Esophagus muscularis mucosa (tissue), 4 donors: ENCODE data around the gene PYCR2.

Experiments used
- EP300 ChIP-seq: sonication (generic); formaldehyde crosslinking; IDR thresholded peaks from one replicate; pipeline ENCODE4 v1.6.1; 2017; ENCODE audit warnings: antibody characterized with exemption
- POLR2A ChIP-seq: fragments of 450-650 bp; IDR thresholded peaks from one replicate; pipeline ENCODE4 v1.6.1; 2017; ENCODE audit warnings: antibody characterized with exemption, moderate library complexity, mild to moderate bottlenecking, low read depth
- TF ChIP-seq, protein P1 (sequence below), 3 experiments: fragments of 200-600 bp in 2 of 3; fragments of 450-650 bp in 1 of 3; sonication (generic) in 2 of 3; IDR thresholded peaks; one replicate each; pipeline ENCODE4 v1.5.1; 2017 to 2019; ENCODE audit warnings: antibody characterized with exemption in 3 of 3, mild to moderate bottlenecking in 2 of 3, moderate library complexity in 1 of 3

DNA sequence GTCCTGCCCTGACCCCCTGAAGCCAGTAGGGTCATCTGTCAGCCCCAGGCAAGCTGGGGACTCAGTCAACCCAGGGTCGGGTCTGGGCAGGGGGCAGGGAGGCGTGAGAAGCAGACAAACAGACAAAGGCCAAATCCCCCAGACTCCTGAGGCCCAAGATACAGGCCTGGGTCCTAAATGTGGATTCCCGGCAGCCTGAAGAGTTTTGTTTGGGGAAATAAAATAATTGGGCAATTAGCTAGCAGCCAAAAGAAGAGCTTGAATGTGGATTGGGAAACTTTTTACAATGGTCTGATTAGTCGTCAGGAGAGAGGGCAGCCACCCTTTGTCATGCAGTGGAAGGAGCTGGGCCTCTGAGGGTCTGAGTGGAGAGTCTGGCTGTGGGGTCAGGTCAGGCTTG is 21.5 kb upstream of the PYCR2 start:
- TF ChIP-seq EP300 = no peak
- TF ChIP-seq, protein P1, sequence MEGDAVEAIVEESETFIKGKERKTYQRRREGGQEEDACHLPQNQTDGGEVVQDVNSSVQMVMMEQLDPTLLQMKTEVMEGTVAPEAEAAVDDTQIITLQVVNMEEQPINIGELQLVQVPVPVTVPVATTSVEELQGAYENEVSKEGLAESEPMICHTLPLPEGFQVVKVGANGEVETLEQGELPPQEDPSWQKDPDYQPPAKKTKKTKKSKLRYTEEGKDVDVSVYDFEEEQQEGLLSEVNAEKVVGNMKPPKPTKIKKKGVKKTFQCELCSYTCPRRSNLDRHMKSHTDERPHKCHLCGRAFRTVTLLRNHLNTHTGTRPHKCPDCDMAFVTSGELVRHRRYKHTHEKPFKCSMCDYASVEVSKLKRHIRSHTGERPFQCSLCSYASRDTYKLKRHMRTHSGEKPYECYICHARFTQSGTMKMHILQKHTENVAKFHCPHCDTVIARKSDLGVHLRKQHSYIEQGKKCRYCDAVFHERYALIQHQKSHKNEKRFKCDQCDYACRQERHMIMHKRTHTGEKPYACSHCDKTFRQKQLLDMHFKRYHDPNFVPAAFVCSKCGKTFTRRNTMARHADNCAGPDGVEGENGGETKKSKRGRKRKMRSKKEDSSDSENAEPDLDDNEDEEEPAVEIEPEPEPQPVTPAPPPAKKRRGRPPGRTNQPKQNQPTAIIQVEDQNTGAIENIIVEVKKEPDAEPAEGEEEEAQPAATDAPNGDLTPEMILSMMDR (IDR thresholded peaks at IDR 0.05) = no peak
- TF ChIP-seq POLR2A = no peak
